GM19328 (cell line): ENCODE data around the gene PRCC.
"Not testable (repeated sequence)": the region's sequence is repeated elsewhere in the genome, so short reads cannot be mapped to it uniquely, and the experiment has no call there.

Experiments used
- ATAC-seq: cut with Tn5 transposase; IDR thresholded peaks from one replicate; pipeline ENCODE4 v1.9.1; 2021; ENCODE audit warnings: mild to moderate bottlenecking, moderate library complexity; ENCODE audit not compliant: unreplicated experiment

The PRCC gene

GRCh38 chr1:156760092-156760795 is 7.1 kb upstream of the PRCC start:
- no peak for ATAC-seq

GRCh38 chr1:156760796-156761104 is 6.6 kb upstream of the PRCC start:
- no peak for ATAC-seq

GRCh38 chr1:156765136-156765535 is 2.2 kb upstream of the PRCC start:
- not testable (repeated sequence) for ATAC-seq

- ATAC-seq = no peak
These were observed 1.7 kb upstream of the PRCC start for GRCh38 chr1:156765666-156766065.

GRCh38 chr1:156766298-156767100 is 836 bp upstream of the PRCC start:
- ATAC-seq = peak; percentile 9

GRCh38 chr1:156767879-156768604 is 707 bp downstream of the PRCC start:
- ATAC-seq = no peak

GRCh38 chr1:156768610-156769295 is 1.4 kb downstream of the PRCC start:
- ATAC-seq = no peak

- ATAC-seq = no peak
These were observed 4.9 kb downstream of the PRCC start for GRCh38 chr1:156772222-156772621.

GRCh38 chr1:156772728-156773497 is 5.6 kb downstream of the PRCC start:
- no peak for ATAC-seq

GRCh38 chr1:156773607-156774006 is 6.3 kb downstream of the PRCC start:
- no peak for ATAC-seq

- no peak for ATAC-seq
These were observed 8.5 kb downstream of the PRCC start for GRCh38 chr1:156775799-156776198.

- no peak for ATAC-seq
These were observed 9.6 kb downstream of the PRCC start for GRCh38 chr1:156776942-156777341.

- no peak for ATAC-seq
These were observed 10.2 kb downstream of the PRCC start for GRCh38 chr1:156777573-156777972.

GRCh38 chr1:156781585-156782186 is 14.4 kb downstream of the PRCC start:
- no peak for ATAC-seq

GRCh38 chr1:156785458-156785857 is 18.1 kb downstream of the PRCC start:
- ATAC-seq = no peak

GRCh38 chr1:156786640-156787039 is 19.3 kb downstream of the PRCC start:
- no peak for ATAC-seq

GRCh38 chr1:156788136-156788535 is 20.8 kb downstream of the PRCC start:
- no peak for ATAC-seq

- no peak for ATAC-seq
These were observed 22.4 kb downstream of the PRCC start for GRCh38 chr1:156789621-156790318.
